ENCODE measurements around the gene C10orf95.
A peak's percentile ranks its signal among the peaks of the same experiment; 100 is the strongest.

Gene C10orf95

GRCh38 chr10:102418622-102419268 lies 32.6 kb downstream of the C10orf95 start, which contains the start of gene PSD:
PSD (minus strand) TSS chr10:102418785; CDS start chr10:102417038, 1,747 bp downstream.
- DNase-seq (ENCODE audit: low read depth) = no peak
- no peak for TF ChIP-seq CTCF (conservative IDR thresholded peaks at IDR 0.05; ENCODE audit: control insufficient read depth, insufficient read depth, low read depth, low read length)
- H3K4me3 ChIP-seq (ENCODE audit: control insufficient read depth, low read depth, low read length) = peak within 1 kb of the TSS; percentile 81

- no peak for DNase-seq (ENCODE audit: low read depth)
- no peak overlapping the region for H3K4me3 ChIP-seq (ENCODE audit: control insufficient read depth, low read depth, low read length)
- TF ChIP-seq CTCF (conservative IDR thresholded peaks at IDR 0.05; ENCODE audit: control insufficient read depth, insufficient read depth, low read depth, low read length) = no peak
Measured at GRCh38 chr10:102416695-102417094, 34.6 kb downstream of the C10orf95 start.

- no peak overlapping the region for H3K4me3 ChIP-seq (ENCODE audit: control insufficient read depth, low read depth, low read length)
- DNase-seq (ENCODE audit: low read depth) = no peak
- no peak for TF ChIP-seq CTCF (conservative IDR thresholded peaks at IDR 0.05; ENCODE audit: control insufficient read depth, insufficient read depth, low read depth, low read length)
Measured at GRCh38 chr10:102416283-102416682, 35.1 kb downstream of the C10orf95 start.

GRCh38 chr10:102414749-102415148 lies 36.6 kb downstream of the C10orf95 start:
- no peak for TF ChIP-seq CTCF (conservative IDR thresholded peaks at IDR 0.05; ENCODE audit: control insufficient read depth, insufficient read depth, low read depth, low read length)
- DNase-seq (ENCODE audit: low read depth) = no peak
- H3K4me3 ChIP-seq (ENCODE audit: control insufficient read depth, low read depth, low read length) = no peak overlapping the region

GRCh38 chr10:102413806-102414561 lies 37.4 kb downstream of the C10orf95 start:
- no peak overlapping the region for H3K4me3 ChIP-seq (ENCODE audit: control insufficient read depth, low read depth, low read length)
- no peak for DNase-seq (ENCODE audit: low read depth)
- TF ChIP-seq CTCF (conservative IDR thresholded peaks at IDR 0.05; ENCODE audit: control insufficient read depth, insufficient read depth, low read depth, low read length) = no peak

- no peak for TF ChIP-seq CTCF (conservative IDR thresholded peaks at IDR 0.05; ENCODE audit: control insufficient read depth, insufficient read depth, low read depth, low read length)
- no peak for DNase-seq (ENCODE audit: low read depth)
- no peak overlapping the region for H3K4me3 ChIP-seq (ENCODE audit: control insufficient read depth, low read depth, low read length)
Measured at GRCh38 chr10:102413053-102413705, 38.2 kb downstream of the C10orf95 start.

Measured in fibroblast of mammary gland (primary cell).